PC-3 (cell line): Measurements from ENCODE around the gene KRT85.

Experiments used
- EZH2 ChIP-seq: fragments of 300-600 bp; sonication (generic); IDR thresholded peaks from one replicate; pipeline ENCODE4 v1.6.1; 2017; ENCODE audit warnings: antibody characterized with exemption, mild to moderate bottlenecking, low read length; ENCODE audit not compliant: unreplicated experiment
- EZH2phosphoT487 ChIP-seq: fragments of 300-600 bp; sonication (generic); IDR thresholded peaks from 2 replicates; pipeline ENCODE4 v1.6.1; 2018; ENCODE audit warnings: mild to moderate bottlenecking, antibody characterized with exemption, low read length, borderline replicate concordance
- TF ChIP-seq, protein P1 (sequence below): fragments of 300-600 bp; sonication (generic); conservative IDR thresholded peaks from 2 replicates; pipeline ENCODE4 v1.5.1; 2017; ENCODE audit warnings: antibody characterized with exemption, low read depth, mild to moderate bottlenecking, low read length

DNA sequence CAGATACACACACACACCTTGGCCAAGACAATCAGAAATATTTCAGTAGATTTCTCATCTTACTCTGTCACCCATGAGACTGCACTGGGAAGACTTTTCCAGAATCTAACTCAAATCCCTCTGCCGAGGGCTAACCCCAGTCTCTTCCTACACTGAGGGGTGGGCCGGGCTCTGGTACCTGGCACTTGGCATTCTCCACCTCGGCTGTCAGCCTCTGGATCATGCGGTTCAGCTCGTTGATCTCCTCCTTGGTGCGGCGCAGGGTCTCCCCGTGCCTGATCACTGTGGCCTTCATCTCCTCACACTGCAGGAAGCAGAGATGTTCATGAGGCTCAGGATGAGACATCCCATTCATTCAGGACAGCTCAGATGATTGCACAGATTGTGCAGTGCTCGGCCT, 51.0 kb downstream of the KRT85 start:
- TF ChIP-seq, protein P1, sequence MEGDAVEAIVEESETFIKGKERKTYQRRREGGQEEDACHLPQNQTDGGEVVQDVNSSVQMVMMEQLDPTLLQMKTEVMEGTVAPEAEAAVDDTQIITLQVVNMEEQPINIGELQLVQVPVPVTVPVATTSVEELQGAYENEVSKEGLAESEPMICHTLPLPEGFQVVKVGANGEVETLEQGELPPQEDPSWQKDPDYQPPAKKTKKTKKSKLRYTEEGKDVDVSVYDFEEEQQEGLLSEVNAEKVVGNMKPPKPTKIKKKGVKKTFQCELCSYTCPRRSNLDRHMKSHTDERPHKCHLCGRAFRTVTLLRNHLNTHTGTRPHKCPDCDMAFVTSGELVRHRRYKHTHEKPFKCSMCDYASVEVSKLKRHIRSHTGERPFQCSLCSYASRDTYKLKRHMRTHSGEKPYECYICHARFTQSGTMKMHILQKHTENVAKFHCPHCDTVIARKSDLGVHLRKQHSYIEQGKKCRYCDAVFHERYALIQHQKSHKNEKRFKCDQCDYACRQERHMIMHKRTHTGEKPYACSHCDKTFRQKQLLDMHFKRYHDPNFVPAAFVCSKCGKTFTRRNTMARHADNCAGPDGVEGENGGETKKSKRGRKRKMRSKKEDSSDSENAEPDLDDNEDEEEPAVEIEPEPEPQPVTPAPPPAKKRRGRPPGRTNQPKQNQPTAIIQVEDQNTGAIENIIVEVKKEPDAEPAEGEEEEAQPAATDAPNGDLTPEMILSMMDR: no peak
- TF ChIP-seq EZH2 (no peak), EZH2phosphoT487 (no peak)
